DOHH2 (cell line): ENCODE data around the gene GOLGA8Q.
"Not testable (repeated sequence)": the region's sequence is repeated elsewhere in the genome, so short reads cannot be mapped to it uniquely, and the experiment has no call there.

Experiments used
- CTCF ChIP-seq: fragments of 200-600 bp; sonication (generic); IDR thresholded peaks from one replicate; pipeline ENCODE4 v1.5.1; 2014; ENCODE audit warnings: antibody characterized with exemption, mild to moderate bottlenecking, low read depth, low read length; ENCODE audit not compliant: poor library complexity, severe bottlenecking
- EZH2phosphoT487 ChIP-seq: fragments of 200-600 bp; sonication (generic); IDR thresholded peaks from 2 replicates; pipeline ENCODE4 v1.6.1; 2017; ENCODE audit warnings: borderline replicate concordance, mild to moderate bottlenecking, antibody characterized with exemption, low read length, moderate library complexity, mixed read lengths

GRCh38 chr15:30603796-30604195 is 51.9 kb downstream of the GOLGA8Q start, which contains the start of gene GOLGA8H:
- not testable (repeated sequence) for TF ChIP-seq CTCF, EZH2phosphoT487
